NT2/D1 (cell line): Measurements from ENCODE around the gene MED12L.
"Not testable (repeated sequence)": the region's sequence is repeated elsewhere in the genome, so short reads cannot be mapped to it uniquely, and the experiment has no call there.

ENCODE experiments used
- DNase-seq: peaks from one replicate; pipeline ENCODE4 v3.0.0-alpha.2; 2011; ENCODE audit warnings: low read depth, low spot score
- H3K27me3 ChIP-seq: 2 replicates; pipeline ENCODE4 v1.6.0; 2011; ENCODE audit warnings: mild to moderate bottlenecking; ENCODE audit not compliant: insufficient read length, insufficient read depth
- H3K36me3 ChIP-seq: 2 replicates; pipeline ENCODE4 v1.6.1; 2011; ENCODE audit warnings: mild to moderate bottlenecking, low read length, mixed read lengths; ENCODE audit not compliant: insufficient read depth, insufficient read length
- H3K4me1 ChIP-seq: 2 replicates; pipeline ENCODE4 v1.5.1; 2011; ENCODE audit not compliant: insufficient read depth, insufficient read length
- H3K4me3 ChIP-seq: 2 replicates; pipeline ENCODE4 v1.5.1; 2011; ENCODE audit warnings: low read depth; ENCODE audit not compliant: insufficient read length
- H3K9ac ChIP-seq: 2 replicates; pipeline ENCODE4 v1.6.0; 2011; ENCODE audit warnings: low read depth; ENCODE audit not compliant: insufficient read length
- H3K9me3 ChIP-seq: 2 replicates; pipeline ENCODE4 v1.5.1; 2011; ENCODE audit warnings: mild to moderate bottlenecking, low read length; ENCODE audit not compliant: insufficient read depth
- SUZ12 ChIP-seq: IDR thresholded peaks from 2 replicates; pipeline ENCODE4 v1.6.1; 2011; ENCODE audit not compliant: insufficient read length, insufficient read depth; ENCODE audit errors: extremely low read depth
- YY1 ChIP-seq: IDR thresholded peaks from 2 replicates; pipeline ENCODE4 v1.6.1; 2011; ENCODE audit not compliant: insufficient read length, insufficient read depth
- ZNF274 ChIP-seq: IDR thresholded peaks from 2 replicates; pipeline ENCODE4 v1.6.1; 2011; ENCODE audit warnings: mild to moderate bottlenecking, low read depth, low read length

Gene MED12L

DNA sequence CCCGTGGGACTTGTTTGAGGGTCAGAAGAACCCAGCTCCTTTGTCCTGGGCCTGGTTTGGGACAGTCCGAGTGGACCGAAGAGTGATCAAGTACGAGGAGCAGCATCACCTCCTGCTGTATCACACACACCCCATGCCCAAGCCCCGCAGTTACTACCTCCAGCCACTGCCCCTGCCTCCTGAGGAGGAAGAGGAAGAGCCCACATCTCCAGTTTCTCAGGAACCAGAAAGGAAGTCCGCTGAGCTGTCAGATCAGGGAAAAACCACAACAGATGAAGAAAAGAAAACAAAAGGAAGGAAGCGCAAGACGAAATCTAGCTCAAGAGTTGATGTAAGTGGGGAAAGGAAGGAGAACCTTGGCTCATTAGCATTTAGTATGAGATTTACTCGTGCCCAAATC is 302.4 kb downstream of the MED12L start:
- DNase-seq = no peak
- Histone ChIP-seq H3K4me1 (no peaks in the 10 kb centered on the region), H3K27me3 (no peaks in the 10 kb centered on the region), H3K4me3 (no peak overlapping the region), H3K36me3 (peaks cover 8% of the 10 kb centered on the region), H3K9ac (no peak overlapping the region), H3K9me3 (peaks cover 12% of the 10 kb centered on the region)
- TF ChIP-seq ZNF274 (no peak), SUZ12 (no peak), YY1 (no peak)

DNA sequence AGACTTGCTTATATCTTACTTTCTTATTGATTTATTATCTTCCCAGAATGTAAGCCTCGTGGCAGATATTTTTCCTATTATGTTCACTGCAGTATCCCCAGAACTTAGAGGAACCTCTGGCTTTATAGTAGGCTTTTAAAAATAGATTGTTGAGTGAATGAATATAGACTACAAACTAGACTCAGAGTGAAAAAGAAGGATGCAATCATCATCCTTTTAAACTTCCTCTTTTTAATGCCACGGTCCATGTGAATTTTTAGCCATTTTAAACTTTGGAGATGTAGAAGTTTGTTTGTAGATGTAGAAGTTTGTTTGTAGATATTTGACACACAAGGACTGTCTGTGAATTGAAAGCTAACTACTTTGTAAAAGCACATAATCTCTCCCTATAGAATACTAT is 306.3 kb downstream of the MED12L start:
- no peak for DNase-seq
- Histone ChIP-seq H3K27me3 (no peaks in the 10 kb centered on the region), H3K9me3 (peaks cover 12% of the 10 kb centered on the region), H3K4me1 (no peaks in the 10 kb centered on the region), H3K9ac (no peak overlapping the region), H3K4me3 (no peak overlapping the region), H3K36me3 (peaks cover 5% of the 10 kb centered on the region)
- TF ChIP-seq ZNF274 (no peak), YY1 (no peak), SUZ12 (no peak)

DNA sequence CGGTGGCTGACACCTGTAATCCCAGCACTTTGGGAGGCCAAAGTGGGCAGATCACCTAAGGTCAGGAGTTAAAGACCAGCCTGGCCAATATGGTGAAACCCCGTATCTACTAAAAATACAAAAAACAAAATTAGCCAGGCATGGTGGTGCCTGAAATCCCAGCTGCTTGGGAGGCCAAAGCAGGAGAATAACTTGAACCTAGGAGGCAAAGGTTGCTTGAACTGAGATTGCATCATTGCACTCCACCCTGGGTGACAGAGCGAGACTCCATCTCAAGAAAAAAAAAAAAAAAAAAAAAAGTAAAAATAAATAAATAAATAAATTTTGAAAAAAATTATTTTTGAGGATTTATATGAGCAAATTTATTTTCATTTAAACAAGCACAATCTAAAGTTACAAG is 306.7 kb downstream of the MED12L start:
- DNase-seq, H3K4me1 ChIP-seq, H3K4me3 ChIP-seq, H3K27me3 ChIP-seq, H3K36me3 ChIP-seq, H3K9ac ChIP-seq: not testable (repeated sequence)
- H3K9me3 ChIP-seq = peaks cover 12% of the 10 kb centered on the region

DNA sequence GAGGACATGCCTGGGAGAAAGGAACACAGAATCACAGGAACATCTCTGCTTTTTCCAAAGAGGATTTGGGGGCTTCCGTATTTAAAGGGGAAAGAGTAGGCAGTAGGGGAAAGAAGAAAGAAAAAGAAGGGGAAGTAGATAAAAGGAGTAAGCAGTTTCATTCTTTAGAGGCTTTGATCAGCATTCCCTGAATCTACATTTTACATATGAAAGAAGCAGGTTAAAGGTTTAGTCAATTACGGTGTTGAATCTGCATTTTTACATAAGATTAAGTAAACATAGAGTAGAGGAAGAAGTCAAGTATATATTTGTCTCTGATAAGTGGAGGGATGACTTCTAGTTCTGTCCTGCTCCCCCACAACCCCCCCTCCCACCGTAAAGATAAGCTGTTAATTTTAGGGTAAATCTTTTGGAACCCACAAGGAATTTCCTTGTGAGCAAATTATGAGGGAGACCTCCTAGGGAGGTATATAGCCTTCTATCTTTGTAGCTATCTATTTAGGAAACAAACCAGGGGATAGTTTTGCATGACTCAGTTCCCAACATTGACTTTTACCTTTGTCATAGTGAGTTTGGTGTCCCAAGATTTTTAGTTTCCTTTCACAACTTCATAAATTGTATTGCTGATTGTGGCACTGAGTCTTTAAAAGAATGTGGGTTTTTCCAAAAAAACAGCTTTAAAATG is 307.8 kb downstream of the MED12L start:
- Histone ChIP-seq H3K4me1 (no peaks in the 10 kb centered on the region), H3K9me3 (peaks cover 12% of the 10 kb centered on the region), H3K9ac (no peak overlapping the region), H3K36me3 (no peaks in the 10 kb centered on the region), H3K4me3 (no peak overlapping the region), H3K27me3 (no peaks in the 10 kb centered on the region)
- TF ChIP-seq SUZ12 = no peak
- peak; percentile 43 for DNase-seq

DNA sequence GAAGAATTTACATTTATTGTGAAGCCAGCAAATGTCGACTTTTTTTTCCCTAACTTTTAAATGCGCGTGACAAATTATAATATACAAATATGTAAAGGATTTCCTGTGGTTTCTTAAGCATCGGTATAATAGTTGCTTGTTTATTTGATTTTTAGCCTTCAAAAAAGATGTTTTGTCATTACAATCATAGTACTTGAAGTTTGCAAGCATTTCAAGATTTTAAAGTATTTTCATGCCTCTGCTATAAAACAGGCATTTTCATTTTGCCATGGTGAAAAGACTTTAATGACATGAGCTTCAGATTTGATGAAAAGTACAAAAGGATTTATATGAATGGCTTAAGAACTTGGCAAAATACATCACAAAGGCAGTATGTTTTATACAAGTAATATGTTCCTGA is 308.5 kb downstream of the MED12L start:
- TF ChIP-seq SUZ12 (no peak), ZNF274 (no peak), YY1 (no peak)
- peaks cover 12% of the 10 kb centered on the region for H3K9me3 ChIP-seq
- no peaks in the 10 kb centered on the region for H3K4me1 ChIP-seq
- no peak overlapping the region for H3K9ac ChIP-seq
- no peaks in the 10 kb centered on the region for H3K36me3 ChIP-seq
- H3K4me3 ChIP-seq = no peak overlapping the region
- no peaks in the 10 kb centered on the region for H3K27me3 ChIP-seq
- no peak for DNase-seq

DNA sequence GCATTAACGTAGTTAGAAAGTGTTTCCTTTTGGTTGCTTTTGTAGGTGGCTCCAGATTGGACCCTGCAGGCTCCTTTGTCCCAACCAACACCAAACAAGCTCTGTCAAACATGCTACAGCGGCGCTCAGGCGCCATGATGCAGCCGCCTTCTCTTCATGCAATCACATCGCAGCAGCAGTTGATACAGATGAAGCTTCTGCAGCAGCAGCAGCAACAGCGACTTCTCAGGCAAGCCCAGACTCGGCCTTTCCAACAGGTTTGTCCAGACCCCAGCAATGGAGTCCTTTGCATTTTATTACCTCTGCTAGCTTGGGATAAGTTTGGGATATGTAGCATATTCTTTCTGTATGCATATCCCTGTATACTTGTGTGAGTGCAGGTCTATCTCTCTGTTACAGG is 309.1 kb downstream of the MED12L start:
- Histone ChIP-seq H3K9me3 (peaks cover 12% of the 10 kb centered on the region), H3K4me3 (no peak overlapping the region), H3K27me3 (no peaks in the 10 kb centered on the region), H3K9ac (no peak overlapping the region), H3K4me1 (no peaks in the 10 kb centered on the region), H3K36me3 (no peaks in the 10 kb centered on the region)
- no peak for DNase-seq
- TF ChIP-seq SUZ12 = no peak
- TF ChIP-seq YY1 = no peak
- no peak for TF ChIP-seq ZNF274

DNA sequence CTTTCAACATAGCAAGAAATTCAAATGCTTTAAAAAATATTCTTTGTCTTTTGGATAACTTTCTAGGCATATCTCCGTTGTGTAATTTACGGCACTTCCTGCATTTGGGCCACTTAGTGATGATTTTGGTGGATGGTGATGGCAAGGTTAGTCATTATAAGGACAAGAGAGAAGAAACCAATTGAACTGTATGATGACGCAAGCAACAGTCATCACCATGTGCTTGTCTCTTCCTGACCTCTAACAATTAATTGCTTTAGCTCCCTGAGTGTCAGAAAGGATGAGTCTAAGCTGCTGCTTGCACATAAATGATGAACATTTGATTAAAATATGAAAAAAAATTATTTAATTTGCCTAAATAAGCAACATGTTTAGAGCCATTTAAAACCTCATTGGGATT is 310.3 kb downstream of the MED12L start:
- H3K27me3 ChIP-seq = no peaks in the 10 kb centered on the region
- H3K9ac ChIP-seq = no peak overlapping the region
- DNase-seq = no peak
- H3K4me1 ChIP-seq = no peaks in the 10 kb centered on the region
- H3K9me3 ChIP-seq = peaks cover 9% of the 10 kb centered on the region
- H3K4me3 ChIP-seq = no peak overlapping the region
- H3K36me3 ChIP-seq = no peaks in the 10 kb centered on the region
- TF ChIP-seq SUZ12 (no peak), ZNF274 (no peak), YY1 (no peak)

DNA sequence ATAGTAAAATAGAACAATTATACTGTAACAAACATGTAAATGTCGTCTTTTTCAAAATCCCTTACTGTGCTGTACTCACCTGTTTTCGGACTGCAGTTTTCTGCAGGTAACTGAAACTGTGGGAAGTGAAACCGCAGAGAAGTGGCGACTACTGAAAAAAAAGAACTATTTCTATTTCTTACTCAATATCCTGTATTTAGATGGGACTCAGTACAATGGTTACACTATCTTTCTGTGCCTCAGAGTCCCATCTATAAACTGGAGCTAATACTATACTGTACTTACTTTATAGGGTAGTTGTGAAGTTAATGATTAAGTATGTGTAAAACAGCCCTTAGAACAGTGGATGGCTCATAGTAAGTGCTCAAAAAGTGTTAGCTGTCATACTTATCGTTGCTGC is 313.4 kb downstream of the MED12L start:
- Histone ChIP-seq H3K9me3 (no peaks in the 10 kb centered on the region; the same call in 1 of the 2 replicates), H3K9ac (no peak overlapping the region), H3K27me3 (no peaks in the 10 kb centered on the region), H3K4me3 (no peak overlapping the region), H3K4me1 (no peaks in the 10 kb centered on the region), H3K36me3 (no peaks in the 10 kb centered on the region)
- DNase-seq = no peak
- TF ChIP-seq SUZ12 = no peak
- no peak for TF ChIP-seq YY1
- TF ChIP-seq ZNF274 = no peak
